Measurements from ENCODE around the gene GUCY2D. TPM values are rescaled to one million over a fixed set of nuclear protein-coding genes. Genes with fewer than 3 reads are reported as not detected.

The GUCY2D gene
- not detected in 2 replicates for total RNA-seq

DNA sequence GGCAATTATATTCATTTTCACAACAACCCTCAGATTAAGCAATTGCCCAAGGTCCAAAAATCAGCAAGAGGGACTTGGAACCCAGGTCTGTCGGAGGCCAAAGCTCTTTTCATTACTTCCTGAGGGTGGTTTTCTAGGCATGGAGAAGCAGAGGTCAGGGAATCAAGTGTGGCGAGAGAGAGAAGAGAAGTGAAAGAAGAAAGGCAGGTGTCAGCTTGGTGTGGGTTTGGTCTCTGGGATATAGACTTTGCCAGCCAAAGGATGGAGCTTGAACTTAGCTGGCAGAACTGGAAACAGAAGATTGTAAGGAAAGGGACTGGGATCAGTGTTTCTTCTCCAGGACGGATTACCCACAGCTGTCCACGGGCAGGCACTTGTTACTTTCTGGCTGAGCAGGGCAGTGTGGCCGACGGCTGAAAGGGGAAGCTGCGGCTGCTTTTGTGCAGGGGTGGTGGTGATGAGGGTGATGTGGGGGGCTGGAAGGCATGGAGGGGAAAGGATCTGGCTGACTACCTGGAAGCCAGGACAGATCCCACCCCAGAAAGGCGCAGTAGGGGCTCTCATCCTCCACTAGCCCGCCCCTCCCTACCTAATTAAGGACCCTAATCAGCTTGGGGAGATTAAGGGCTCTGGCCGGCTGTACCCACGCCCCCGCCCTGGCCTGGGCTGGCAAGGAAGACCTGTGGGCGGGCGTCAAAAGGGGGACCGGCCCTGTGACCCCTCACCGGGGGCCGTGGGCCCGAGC, at the start of gene GUCY2D:
Gene GUCY2D (plus strand): TSS at position 640 of the 745 bp plus-strand sequence. CDS start 433 bp downstream, outside the sequence.

DNA sequence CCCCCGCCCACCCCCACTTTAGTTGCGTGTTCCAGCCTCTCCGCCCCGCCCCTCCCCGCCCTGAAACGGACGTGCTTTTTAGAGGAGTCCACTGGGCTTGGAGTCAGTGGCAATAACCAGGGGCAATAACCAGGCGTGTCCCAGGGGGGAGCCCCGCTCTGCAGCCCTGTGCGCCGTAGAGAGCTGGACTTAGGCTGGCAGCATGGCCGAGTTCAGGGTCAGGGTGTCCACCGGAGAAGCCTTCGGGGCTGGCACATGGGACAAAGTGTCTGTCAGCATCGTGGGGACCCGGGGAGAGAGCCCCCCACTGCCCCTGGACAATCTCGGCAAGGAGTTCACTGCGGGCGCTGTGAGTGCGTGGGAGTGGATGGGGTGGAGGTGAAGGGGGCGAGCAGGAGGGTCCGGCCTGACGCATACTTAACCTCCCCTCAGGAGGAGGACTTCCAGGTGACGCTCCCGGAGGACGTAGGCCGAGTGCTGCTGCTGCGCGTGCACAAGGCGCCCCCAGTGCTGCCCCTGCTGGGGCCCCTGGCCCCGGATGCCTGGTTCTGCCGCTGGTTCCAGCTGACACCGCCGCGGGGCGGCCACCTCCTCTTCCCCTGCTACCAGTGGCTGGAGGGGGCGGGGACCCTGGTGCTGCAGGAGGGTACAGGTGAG, 36.7 kb downstream of the GUCY2D start, which contains the start of gene ALOX15B:
Gene ALOX15B (plus strand): TSS at position 106 of the 657 bp plus-strand sequence. CDS start 97 bp downstream, at position 203.

Other genes starting within 250 kb of the GUCY2D start
- 5.3 and 8.9 TPM in 2 replicates for gene KDM6B, start 168.4 kb upstream of the GUCY2D start, total RNA-seq
- 6.5 and 32.5 TPM in 2 replicates for gene TMEM88, start 147.5 kb upstream of the GUCY2D start, total RNA-seq
- 53.8 and 65.8 TPM in 2 replicates for gene NAA38, start 145.1 kb upstream of the GUCY2D start, total RNA-seq
- 10.1 and 13.9 TPM in 2 replicates for gene CYB5D1, start 144.6 kb upstream of the GUCY2D start, total RNA-seq
- 87.8 and 102 TPM in 2 replicates for gene CHD3, start 113.8 kb upstream of the GUCY2D start, total RNA-seq
- gene RNF227, start 86.3 kb upstream of the GUCY2D start, total RNA-seq = 0.80 and 2.2 TPM in 2 replicates
- 0.72 and 1.2 TPM in 2 replicates for gene KCNAB3, start 72.8 kb upstream of the GUCY2D start, total RNA-seq
- 45.9 and 46.4 TPM in 2 replicates for gene TRAPPC1, start 70.7 kb upstream of the GUCY2D start, total RNA-seq
- gene CNTROB, start 70.4 kb upstream of the GUCY2D start, total RNA-seq = 21.4 and 28.9 TPM in 2 replicates
- not detected in 2 replicates for gene ALOX15B, start 36.4 kb downstream of the GUCY2D start, total RNA-seq
- gene ALOX12B, start 85.1 kb downstream of the GUCY2D start, total RNA-seq = not detected in 2 replicates
- not detected in 2 replicates for gene ALOXE3, start 115.9 kb downstream of the GUCY2D start, total RNA-seq
- gene HES7, start 121.5 kb downstream of the GUCY2D start, total RNA-seq = 0.53 and 1.0 TPM in 2 replicates
- 10.5 and 11.0 TPM in 2 replicates for gene PER1, start 149.8 kb downstream of the GUCY2D start, total RNA-seq
- 5.1 and 6.6 TPM in 2 replicates for gene VAMP2, start 160.3 kb downstream of the GUCY2D start, total RNA-seq
- gene TMEM107, start 173.8 kb downstream of the GUCY2D start, total RNA-seq = 23.1 and 26.4 TPM in 2 replicates
- gene BORCS6, start 187.6 kb downstream of the GUCY2D start, total RNA-seq = 6.1 and 7.7 TPM in 2 replicates
- gene AURKB, start 208.0 kb downstream of the GUCY2D start, total RNA-seq = 45.9 and 66.0 TPM in 2 replicates
- gene CTC1, start 245.4 kb downstream of the GUCY2D start, total RNA-seq = 16.9 and 17.8 TPM in 2 replicates
- gene PFAS, start 246.7 kb downstream of the GUCY2D start, total RNA-seq = 61.8 and 80.9 TPM in 2 replicates